Sigmoid colon (tissue), 4 donors: Measurements from ENCODE around the gene F8.

ENCODE experiments used
- EP300 ChIP-seq, 4 donors: sonication (generic); formaldehyde crosslinking; IDR thresholded peaks; one replicate each; pipeline ENCODE4 v1.6.1; 2017; ENCODE audit warnings: antibody characterized with exemption in 4 of 4
- TF ChIP-seq, protein P1 (sequence below), 4 experiments: fragments of 450-650 bp in 3 of 4; fragments of 200-600 bp in 1 of 4; IDR thresholded peaks; one replicate each; pipeline ENCODE4 v1.5.1; 2016 to 2019; ENCODE audit warnings: antibody characterized with exemption in 4 of 4, mild to moderate bottlenecking in 3 of 4, moderate library complexity in 2 of 4

GRCh38 chrX:154981116-154981411 lies 41.5 kb downstream of the F8 start:
- TF ChIP-seq, protein P1, sequence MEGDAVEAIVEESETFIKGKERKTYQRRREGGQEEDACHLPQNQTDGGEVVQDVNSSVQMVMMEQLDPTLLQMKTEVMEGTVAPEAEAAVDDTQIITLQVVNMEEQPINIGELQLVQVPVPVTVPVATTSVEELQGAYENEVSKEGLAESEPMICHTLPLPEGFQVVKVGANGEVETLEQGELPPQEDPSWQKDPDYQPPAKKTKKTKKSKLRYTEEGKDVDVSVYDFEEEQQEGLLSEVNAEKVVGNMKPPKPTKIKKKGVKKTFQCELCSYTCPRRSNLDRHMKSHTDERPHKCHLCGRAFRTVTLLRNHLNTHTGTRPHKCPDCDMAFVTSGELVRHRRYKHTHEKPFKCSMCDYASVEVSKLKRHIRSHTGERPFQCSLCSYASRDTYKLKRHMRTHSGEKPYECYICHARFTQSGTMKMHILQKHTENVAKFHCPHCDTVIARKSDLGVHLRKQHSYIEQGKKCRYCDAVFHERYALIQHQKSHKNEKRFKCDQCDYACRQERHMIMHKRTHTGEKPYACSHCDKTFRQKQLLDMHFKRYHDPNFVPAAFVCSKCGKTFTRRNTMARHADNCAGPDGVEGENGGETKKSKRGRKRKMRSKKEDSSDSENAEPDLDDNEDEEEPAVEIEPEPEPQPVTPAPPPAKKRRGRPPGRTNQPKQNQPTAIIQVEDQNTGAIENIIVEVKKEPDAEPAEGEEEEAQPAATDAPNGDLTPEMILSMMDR (IDR thresholded peaks at IDR 0.05), result no peak
- TF ChIP-seq EP300 (IDR thresholded peaks at IDR 0.05), result no peak
